Activated CD8-positive, alpha-beta T cell treated with anti-CD3 and anti-CD28 coated beads, Interleukin-2, amount 10 ng/mL, durations not matched to agents 7 days and 5 days (primary cell): ENCODE data around the gene MCRIP2. TPM values are rescaled to one million over a fixed set of nuclear protein-coding genes. Genes with fewer than 3 reads are reported as not detected.

Experiments
- ATAC-seq: fragments of 150-1000 bp; cut with Tn5 transposase; one replicate; pipeline ENCODE4 v1.10.0; 2021; ENCODE audit warnings: moderate library complexity
- CTCF ChIA-PET: fragments of 350-600 bp; sonication (Branson Sonifier 250); formaldehyde crosslinking; loops from one replicate; lab custom pipeline; 2021; ENCODE audit warnings: antibody characterized with exemption; lab: Charles Lee
- POLR2A ChIA-PET: fragments of 350-600 bp; sonication (Branson Sonifier 250); formaldehyde crosslinking; loops from one replicate; lab custom pipeline; 2021; ENCODE audit warnings: antibody characterized with exemption; lab: Charles Lee
- DNase-seq: peaks from one replicate; pipeline ENCODE4 v3.0.0-alpha.2; 2020
- H3K27ac Mint-ChIP-seq: one replicate; pipeline ENCODE4 v1.8.0; 2021; ENCODE audit warnings: mild to moderate bottlenecking, mixed read lengths
- H3K27me3 Mint-ChIP-seq: one replicate; pipeline ENCODE4 v1.8.0; 2021; ENCODE audit warnings: low read depth, mixed read lengths
- H3K36me3 Mint-ChIP-seq: one replicate; pipeline ENCODE4 v1.8.0; 2021; ENCODE audit warnings: low read depth, mixed read lengths
- H3K4me1 Mint-ChIP-seq: one replicate; pipeline ENCODE4 v1.8.0; 2021; ENCODE audit warnings: low read depth, mixed read lengths
- H3K4me3 Mint-ChIP-seq: one replicate; pipeline ENCODE4 v1.8.0; 2021; ENCODE audit warnings: mild to moderate bottlenecking, mixed read lengths
- H3K9me3 Mint-ChIP-seq: one replicate; pipeline ENCODE4 v1.8.0; 2022; ENCODE audit warnings: mixed read lengths; ENCODE audit not compliant: insufficient read depth
- total RNA-seq, 2 experiments: library from RNA; stranded (reverse); gene quantifications; one replicate each; pipeline ENCODE4 v1.2.3, GENCODE V29; 2021

Gene MCRIP2
- total RNA-seq, 2 experiments from 2014 or later = 40.6 to 40.9 TPM

- ChIA-PET POLR2A (no interaction called here), CTCF (no interaction called here)
- Mint-ChIP-seq H3K4me1 (peaks cover under 1% of the 10 kb centered on the region), H3K27ac (no peak overlapping the region), H3K36me3 (no peaks in the 10 kb centered on the region), H3K27me3 (no peaks in the 10 kb centered on the region), H3K9me3 (no peaks in the 10 kb centered on the region), H3K4me3 (no peak overlapping the region)
- ATAC-seq (no peak), DNase-seq (no peak)
These were observed 11.8 kb upstream of the MCRIP2 start for GRCh38 chr16:629833-630248.

- CTCF ChIA-PET = no interaction called here
- H3K27me3 Mint-ChIP-seq = no peaks in the 10 kb centered on the region
- H3K36me3 Mint-ChIP-seq = no peaks in the 10 kb centered on the region
- no peaks in the 10 kb centered on the region for H3K9me3 Mint-ChIP-seq
- no peak for ATAC-seq
- POLR2A ChIA-PET = no interaction called here
- no peak overlapping the region for H3K4me3 Mint-ChIP-seq
- DNase-seq = no peak
- peaks cover 4% of the 10 kb centered on the region for H3K4me1 Mint-ChIP-seq
- no peak overlapping the region for H3K27ac Mint-ChIP-seq
These were observed 11.3 kb upstream of the MCRIP2 start for GRCh38 chr16:630249-630814.

GRCh38 chr16:630815-631405 lies 10.7 kb upstream of the MCRIP2 start, which contains the start of gene WFIKKN1:
TSS of gene WFIKKN1 (plus strand) at chr16:630985. CDS start at chr16:631254, 269 bp downstream.
- ChIA-PET POLR2A (interaction anchor here (1.1 kb wide), 1 partner anchor 42 kb away, joined by 3 read pairs; no protein-coding TSS in a partner anchor), CTCF (no interaction called here)
- Mint-ChIP-seq H3K4me1 (peaks cover 4% of the 10 kb centered on the region), H3K27me3 (no peaks in the 10 kb centered on the region), H3K9me3 (no peaks in the 10 kb centered on the region), H3K36me3 (no peaks in the 10 kb centered on the region), H3K27ac (no peak within 1 kb of the TSS), H3K4me3 (no peak within 1 kb of the TSS)
- DNase-seq (no peak), ATAC-seq (no peak)

GRCh38 chr16:631808-632358 lies 9.7 kb upstream of the MCRIP2 start:
- no peak for ATAC-seq
- POLR2A ChIA-PET = interaction anchor here (1.1 kb wide), 1 partner anchor 43 kb away, joined by 3 read pairs; no protein-coding TSS in a partner anchor
- Mint-ChIP-seq H3K9me3 (no peaks in the 10 kb centered on the region), H3K4me1 (peaks cover 8% of the 10 kb centered on the region), H3K27ac (no peak overlapping the region), H3K36me3 (peaks cover 3% of the 10 kb centered on the region), H3K27me3 (peaks cover 2% of the 10 kb centered on the region), H3K4me3 (no peak overlapping the region)
- no peak for DNase-seq
- CTCF ChIA-PET = no interaction called here

- POLR2A ChIA-PET = interaction anchor here (0.6 kb wide), 1 partner anchor 112 kb away, joined by 3 read pairs; no protein-coding TSS in a partner anchor
- Mint-ChIP-seq H3K36me3 (peaks cover 3% of the 10 kb centered on the region), H3K4me3 (no peak overlapping the region), H3K27me3 (peaks cover 2% of the 10 kb centered on the region), H3K4me1 (peaks cover 8% of the 10 kb centered on the region), H3K9me3 (no peaks in the 10 kb centered on the region), H3K27ac (no peak overlapping the region)
- CTCF ChIA-PET = no interaction called here
- DNase-seq (no peak), ATAC-seq (no peak)
These were observed 8.9 kb upstream of the MCRIP2 start for GRCh38 chr16:632486-633335.

- CTCF ChIA-PET = no interaction called here
These were observed 8.1 kb upstream of the MCRIP2 start for GRCh38 chr16:633336-634050.

GRCh38 chr16:634051-634670 lies 7.5 kb upstream of the MCRIP2 start:
- H3K27me3 Mint-ChIP-seq = peaks cover 2% of the 10 kb centered on the region
- peaks cover 3% of the 10 kb centered on the region for H3K36me3 Mint-ChIP-seq
- CTCF ChIA-PET = no interaction called here
- H3K27ac Mint-ChIP-seq = no peak overlapping the region
- POLR2A ChIA-PET = no interaction called here
- peak overlapping the region; percentile 60 for H3K4me3 Mint-ChIP-seq
- peaks cover 10% of the 10 kb centered on the region for H3K4me1 Mint-ChIP-seq
- ATAC-seq = no peak
- no peak for DNase-seq
- no peaks in the 10 kb centered on the region for H3K9me3 Mint-ChIP-seq

More at GRCh38 chr16:633336-634050, 8.1 kb upstream of the MCRIP2 start:
- no peaks in the 10 kb centered on the region for H3K9me3 Mint-ChIP-seq
- ATAC-seq = no peak
- POLR2A ChIA-PET = no interaction called here
- H3K4me1 Mint-ChIP-seq = peaks cover 8% of the 10 kb centered on the region
- H3K4me3 Mint-ChIP-seq = no peak overlapping the region
- H3K36me3 Mint-ChIP-seq = peaks cover 3% of the 10 kb centered on the region
- H3K27ac Mint-ChIP-seq = no peak overlapping the region
- H3K27me3 Mint-ChIP-seq = peaks cover 2% of the 10 kb centered on the region
- DNase-seq = no peak

GRCh38 chr16:634996-635395 lies 6.6 kb upstream of the MCRIP2 start:
- ChIA-PET CTCF (no interaction called here), POLR2A (no interaction called here)
- peak overlapping the region; percentile 60 for H3K4me3 Mint-ChIP-seq

GRCh38 chr16:635573-636205 lies 5.9 kb upstream of the MCRIP2 start:
- Mint-ChIP-seq H3K9me3 (no peaks in the 10 kb centered on the region), H3K4me3 (peak overlapping the region; percentile 90), H3K4me1 (peaks cover 10% of the 10 kb centered on the region), H3K27me3 (peaks cover 2% of the 10 kb centered on the region), H3K36me3 (peaks cover 3% of the 10 kb centered on the region), H3K27ac (peak overlapping the region; percentile 39)
- DNase-seq = no peak
- POLR2A ChIA-PET = interaction anchor here (0.8 to 1.2 kb wide), 4 partner anchors 45 to 108 kb away, joined by 3 to 4 read pairs (median 3); partner anchors contain the start of genes CAPN15 and STUB1
- peak; percentile 2 for ATAC-seq
- CTCF ChIA-PET = interaction anchor here (1.0 to 2.7 kb wide), 3 partner anchors 13 to 70 kb away, joined by 3 to 16 read pairs (median 3); partner anchors contain the start of gene WDR90

More at GRCh38 chr16:634996-635395, 6.6 kb upstream of the MCRIP2 start:
- Mint-ChIP-seq H3K4me1 (peaks cover 10% of the 10 kb centered on the region), H3K36me3 (peaks cover 3% of the 10 kb centered on the region), H3K27me3 (peaks cover 2% of the 10 kb centered on the region), H3K27ac (peak overlapping the region; percentile 57), H3K9me3 (no peaks in the 10 kb centered on the region)
- DNase-seq = no peak
- ATAC-seq = no peak
